Measurements from ENCODE around the gene ZNF324. TPM values are rescaled to one million over a fixed set of nuclear protein-coding genes. Genes with fewer than 3 reads are reported as not detected.

ZNF324 gene
- total RNA-seq, 1 experiment from 2014 or later, result 6.5 TPM

GRCh38 chr19:58519355-58520256 lies 52.7 kb downstream of the ZNF324 start, which contains the start of gene ZBTB45:
ZBTB45 (minus strand) TSS chr19:58519810; CDS start chr19:58517673, 2,137 bp downstream.
- Mint-ChIP-seq H3K4me3 (ENCODE audit: unreplicated experiment) (peak within 1 kb of the TSS; percentile 83), H3K36me3 (ENCODE audit: insufficient read depth, unreplicated experiment) (peaks cover 29% of the 10 kb centered on the region), H3K9me3 (ENCODE audit: unreplicated experiment) (no peaks in the 10 kb centered on the region), H3K4me1 (ENCODE audit: insufficient read depth, unreplicated experiment) (peaks cover 27% of the 10 kb centered on the region), H3K27me3 (ENCODE audit: insufficient read depth, unreplicated experiment) (no peaks in the 10 kb centered on the region), H3K27ac (ENCODE audit: low read depth, unreplicated experiment) (peak within 1 kb of the TSS; percentile 100)
- TF ChIP-seq, protein P1, sequence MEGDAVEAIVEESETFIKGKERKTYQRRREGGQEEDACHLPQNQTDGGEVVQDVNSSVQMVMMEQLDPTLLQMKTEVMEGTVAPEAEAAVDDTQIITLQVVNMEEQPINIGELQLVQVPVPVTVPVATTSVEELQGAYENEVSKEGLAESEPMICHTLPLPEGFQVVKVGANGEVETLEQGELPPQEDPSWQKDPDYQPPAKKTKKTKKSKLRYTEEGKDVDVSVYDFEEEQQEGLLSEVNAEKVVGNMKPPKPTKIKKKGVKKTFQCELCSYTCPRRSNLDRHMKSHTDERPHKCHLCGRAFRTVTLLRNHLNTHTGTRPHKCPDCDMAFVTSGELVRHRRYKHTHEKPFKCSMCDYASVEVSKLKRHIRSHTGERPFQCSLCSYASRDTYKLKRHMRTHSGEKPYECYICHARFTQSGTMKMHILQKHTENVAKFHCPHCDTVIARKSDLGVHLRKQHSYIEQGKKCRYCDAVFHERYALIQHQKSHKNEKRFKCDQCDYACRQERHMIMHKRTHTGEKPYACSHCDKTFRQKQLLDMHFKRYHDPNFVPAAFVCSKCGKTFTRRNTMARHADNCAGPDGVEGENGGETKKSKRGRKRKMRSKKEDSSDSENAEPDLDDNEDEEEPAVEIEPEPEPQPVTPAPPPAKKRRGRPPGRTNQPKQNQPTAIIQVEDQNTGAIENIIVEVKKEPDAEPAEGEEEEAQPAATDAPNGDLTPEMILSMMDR (IDR thresholded peaks at IDR 0.05; ENCODE audit: unreplicated experiment), result peak; percentile 86
- POLR2A ChIA-PET, result interaction anchor here (0.5 to 6.7 kb wide), 33 partner anchors 9 to 1183 kb away, joined by 3 to 194 read pairs (median 5); partner anchors contain the start of genes CHMP2A, MZF1, RNF225 and RPS5
- intact Hi-C loops (cut with micrococcal nuclease), result loop anchor here (1.0 to 2.0 kb wide), 3 partner anchors 25 to 157 kb away; partner anchors contain the start of genes CHMP2A, TRIM28 and ZNF497
- CTCF ChIA-PET, result interaction anchor here (0.6 to 5.7 kb wide), 33 partner anchors 9 to 1414 kb away, joined by 3 to 43 read pairs (median 4); partner anchors contain the start of genes CHMP2A, TRIM28 and ZNF324B
- TSS peak; percentile 69 for BruUV-seq (replicated peaks)
- peak; percentile 98 for DNase-seq (ENCODE audit: unreplicated experiment)

DNA sequence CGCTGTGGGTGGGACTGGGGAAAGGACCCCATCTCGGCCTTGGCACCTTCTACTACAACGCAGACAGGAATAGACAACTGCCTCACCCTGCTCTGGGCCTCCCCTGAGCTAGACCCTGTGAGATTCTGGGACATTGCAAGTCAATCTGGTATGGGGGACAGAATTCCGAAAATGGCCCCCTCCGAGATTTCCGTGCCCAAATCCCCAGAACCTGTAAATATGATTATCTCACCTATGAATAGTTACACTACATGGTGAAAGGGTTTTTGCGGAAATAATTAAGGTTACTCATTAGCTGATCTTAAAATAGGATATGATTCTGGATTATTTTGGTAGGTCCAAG lies 53.3 kb downstream of the ZNF324 start:
- Mint-ChIP-seq H3K4me1 (ENCODE audit: insufficient read depth, unreplicated experiment) (peaks cover 27% of the 10 kb centered on the region), H3K27ac (ENCODE audit: low read depth, unreplicated experiment) (peak overlapping the region; percentile 100), H3K9me3 (ENCODE audit: unreplicated experiment) (no peaks in the 10 kb centered on the region), H3K4me3 (ENCODE audit: unreplicated experiment) (peak overlapping the region; percentile 83), H3K27me3 (ENCODE audit: insufficient read depth, unreplicated experiment) (no peaks in the 10 kb centered on the region), H3K36me3 (ENCODE audit: insufficient read depth, unreplicated experiment) (peaks cover 28% of the 10 kb centered on the region)
- POLR2A ChIA-PET, result interaction anchor here (0.7 to 6.7 kb wide), 30 partner anchors 9 to 1109 kb away, joined by 3 to 194 read pairs (median 5); partner anchors contain the start of genes CHMP2A, MZF1, RNF225 and RPS5
- TF ChIP-seq, protein P1 (IDR thresholded peaks at IDR 0.05; ENCODE audit: unreplicated experiment), result no peak
- DNase-seq (ENCODE audit: unreplicated experiment), result no peak
- intact Hi-C loops (cut with micrococcal nuclease), result no loop called here
- no TSS peak for BruUV-seq (replicated peaks)
- CTCF ChIA-PET, result interaction anchor here (0.6 to 5.7 kb wide), 22 partner anchors 9 to 1415 kb away, joined by 3 to 43 read pairs (median 4); partner anchors contain the start of genes CHMP2A and TRIM28

- TF ChIP-seq, protein P1 (IDR thresholded peaks at IDR 0.05; ENCODE audit: unreplicated experiment), result no peak
- Mint-ChIP-seq H3K4me1 (ENCODE audit: insufficient read depth, unreplicated experiment) (peaks cover 19% of the 10 kb centered on the region), H3K27me3 (ENCODE audit: insufficient read depth, unreplicated experiment) (no peaks in the 10 kb centered on the region), H3K27ac (ENCODE audit: low read depth, unreplicated experiment) (peak overlapping the region; percentile 23), H3K36me3 (ENCODE audit: insufficient read depth, unreplicated experiment) (peaks cover 28% of the 10 kb centered on the region), H3K9me3 (ENCODE audit: unreplicated experiment) (no peaks in the 10 kb centered on the region), H3K4me3 (ENCODE audit: unreplicated experiment) (peak overlapping the region; percentile 83)
- BruUV-seq (replicated peaks), result no TSS peak
- no peak for DNase-seq (ENCODE audit: unreplicated experiment)
- intact Hi-C loops (cut with micrococcal nuclease), result no loop called here
- POLR2A ChIA-PET, result interaction anchor here (2.7 to 6.7 kb wide), 4 partner anchors 24 to 46 kb away, joined by 13 to 194 read pairs (median 122); partner anchors contain the start of genes CHMP2A, TRIM28, UBE2M and ZNF446
- CTCF ChIA-PET, result interaction anchor here (0.5 to 5.7 kb wide), 6 partner anchors 8 to 212 kb away, joined by 3 to 43 read pairs (median 8); partner anchors contain the start of genes CHMP2A and TRIM28
Measured at GRCh38 chr19:58521651-58522050, 54.8 kb downstream of the ZNF324 start.

DNA sequence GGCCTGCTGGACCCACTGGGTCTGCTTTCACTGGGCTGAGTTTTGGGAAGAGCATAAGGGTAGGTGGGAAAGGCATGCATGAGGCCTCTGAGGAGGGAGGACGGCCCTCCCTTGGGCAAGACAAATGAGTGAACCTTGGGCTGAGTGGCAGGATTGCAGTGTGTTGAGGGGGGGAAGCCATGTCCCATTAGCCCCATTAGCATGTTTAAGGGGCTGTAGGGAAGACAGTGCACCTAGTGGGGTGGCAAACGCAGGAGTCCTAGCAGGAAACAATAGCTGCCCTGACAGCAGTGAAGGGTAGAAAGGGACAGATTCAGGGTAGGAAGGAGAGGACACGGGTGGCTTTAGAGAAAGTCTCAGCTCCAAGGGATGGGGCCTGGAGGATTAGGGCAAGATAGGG lies 55.8 kb downstream of the ZNF324 start:
- ChIA-PET CTCF (interaction anchor here (0.5 to 1.4 kb wide), 2 partner anchors 9 to 59 kb away, joined by 3 to 4 read pairs; no protein-coding TSS in a partner anchor), POLR2A (interaction anchor here (1.0 to 6.7 kb wide), 3 partner anchors 23 to 36 kb away, joined by 3 to 194 read pairs (median 166); partner anchors contain the start of genes CHMP2A, TRIM28 and UBE2M)
- DNase-seq (ENCODE audit: unreplicated experiment), result no peak
- intact Hi-C loops (cut with micrococcal nuclease), result no loop called here
- Mint-ChIP-seq H3K4me1 (ENCODE audit: insufficient read depth, unreplicated experiment) (peaks cover 19% of the 10 kb centered on the region), H3K36me3 (ENCODE audit: insufficient read depth, unreplicated experiment) (peaks cover 23% of the 10 kb centered on the region), H3K27me3 (ENCODE audit: insufficient read depth, unreplicated experiment) (no peaks in the 10 kb centered on the region), H3K4me3 (ENCODE audit: unreplicated experiment) (no peak overlapping the region), H3K27ac (ENCODE audit: low read depth, unreplicated experiment) (no peak overlapping the region), H3K9me3 (ENCODE audit: unreplicated experiment) (no peaks in the 10 kb centered on the region)
- BruUV-seq (replicated peaks), result no TSS peak
- TF ChIP-seq, protein P1 (IDR thresholded peaks at IDR 0.05; ENCODE audit: unreplicated experiment), result no peak

All from MCF 10A (cell line).